ENCODE results near the gene ENTREP3.
"Not testable (repeated sequence)": the region's sequence is repeated elsewhere in the genome, so short reads cannot be mapped to it uniquely, and the experiment has no call there.

Gene ENTREP3

GRCh38 chr1:155296661-155297060, 41.4 kb upstream of the ENTREP3 start:
- no peak for TF ChIP-seq CTCF (IDR thresholded peaks at IDR 0.05; ENCODE audit: low read depth, low read length, missing control alignments)
- in situ Hi-C loops (cut with HindIII; ENCODE audit: low sequenced_read_pairs): no loop called here
- H3K4me3 ChIP-seq (ENCODE audit: low read depth, low read length): no peak overlapping the region
- no peak for DNase-seq (ENCODE audit: low read depth)

- H3K4me3 ChIP-seq (ENCODE audit: low read depth, low read length): no peak overlapping the region
These were observed 40.6 kb upstream of the ENTREP3 start for GRCh38 chr1:155295942-155296267.

GRCh38 chr1:155295183-155295941, 40.1 kb upstream of the ENTREP3 start:
- TF ChIP-seq CTCF (IDR thresholded peaks at IDR 0.05; ENCODE audit: low read depth, low read length, missing control alignments): no peak
- H3K4me3 ChIP-seq (ENCODE audit: low read depth, low read length): no peak overlapping the region
- in situ Hi-C loops (cut with HindIII; ENCODE audit: low sequenced_read_pairs): no loop called here
- no peak for DNase-seq (ENCODE audit: low read depth)

More at GRCh38 chr1:155295942-155296267, 40.6 kb upstream of the ENTREP3 start:
- in situ Hi-C loops (cut with HindIII; ENCODE audit: low sequenced_read_pairs): no loop called here
- DNase-seq (ENCODE audit: low read depth): no peak
- no peak for TF ChIP-seq CTCF (IDR thresholded peaks at IDR 0.05; ENCODE audit: low read depth, low read length, missing control alignments)

GRCh38 chr1:155294520-155295182, 39.4 kb upstream of the ENTREP3 start:
- no peak overlapping the region for H3K4me3 ChIP-seq (ENCODE audit: low read depth, low read length)
- TF ChIP-seq CTCF (IDR thresholded peaks at IDR 0.05; ENCODE audit: low read depth, low read length, missing control alignments): no peak
- no peak for DNase-seq (ENCODE audit: low read depth)
- in situ Hi-C loops (cut with HindIII; ENCODE audit: low sequenced_read_pairs): no loop called here

- no peak overlapping the region for H3K4me3 ChIP-seq (ENCODE audit: low read depth, low read length)
- no peak for DNase-seq (ENCODE audit: low read depth)
- no peak for TF ChIP-seq CTCF (IDR thresholded peaks at IDR 0.05; ENCODE audit: low read depth, low read length, missing control alignments)
- in situ Hi-C loops (cut with HindIII; ENCODE audit: low sequenced_read_pairs): no loop called here
These were observed 37.9 kb upstream of the ENTREP3 start for GRCh38 chr1:155293086-155293749.

- H3K4me3 ChIP-seq (ENCODE audit: low read depth, low read length); DNase-seq (ENCODE audit: low read depth); in situ Hi-C loops (cut with HindIII; ENCODE audit: low sequenced_read_pairs): not testable (repeated sequence)
These were observed 35.7 kb upstream of the ENTREP3 start for GRCh38 chr1:155291006-155291405.

Measured in astrocyte of the cerebellum (primary cell).